ENCODE results near the gene HPCAL1. TPM values are rescaled to one million over a fixed set of nuclear protein-coding genes. Genes with fewer than 3 reads are reported as not detected.

The HPCAL1 gene
- total RNA-seq, 1 donor from 2014 or later, result 9.0 TPM

DNA sequence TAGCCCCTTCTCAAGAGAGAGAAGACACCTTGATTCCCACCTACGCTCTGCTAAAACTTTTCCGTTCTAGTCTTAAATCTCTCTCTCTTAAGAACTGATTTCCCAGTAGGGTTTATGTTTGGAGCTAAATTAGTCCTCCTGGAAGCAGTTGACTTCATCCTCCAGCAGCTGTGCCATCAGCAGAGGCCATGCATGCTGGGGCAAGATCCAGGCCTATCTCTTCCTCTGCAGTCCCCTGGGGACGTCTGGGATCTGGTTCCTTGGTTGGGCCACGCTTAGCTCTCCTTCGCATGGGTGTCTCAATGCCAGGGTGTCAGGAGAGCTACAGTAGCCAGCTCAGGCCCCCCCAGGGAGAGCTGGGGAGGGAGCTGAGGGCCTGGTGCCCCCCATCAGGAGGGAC, 49.7 kb downstream of the HPCAL1 start:
- DNase-seq (ENCODE audit: low read depth) (peak; percentile 9), FAIRE-seq (no peak)

DNA sequence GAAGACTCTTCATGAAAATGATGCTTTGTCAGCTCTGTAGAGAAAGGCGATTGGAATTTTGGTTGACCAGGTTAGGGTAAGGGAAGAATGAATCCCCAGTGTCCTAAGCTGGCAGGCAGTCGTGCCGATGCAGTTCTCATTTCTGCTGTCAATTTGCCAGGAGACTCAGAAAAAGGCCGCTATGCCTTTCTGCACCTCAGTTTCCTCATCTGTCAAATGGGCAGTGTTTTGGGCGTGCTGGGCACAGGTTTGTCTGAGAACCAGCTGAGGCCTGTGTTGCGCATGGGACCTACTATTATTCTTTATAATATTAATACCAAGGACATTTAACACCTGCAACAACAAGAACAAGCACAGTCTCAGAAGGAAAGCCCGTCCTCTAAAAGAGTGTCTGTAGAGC, 50.3 kb downstream of the HPCAL1 start:
- no peak for FAIRE-seq
- Histone ChIP-seq H3K4me3 (ENCODE audit: low read depth, low read length) (no peak overlapping the region), H3K36me3 (ENCODE audit: control insufficient read depth, insufficient read depth, low read length) (no peaks in the 10 kb centered on the region), H3K27me3 (ENCODE audit: control insufficient read depth, insufficient read depth, low read length) (no peaks in the 10 kb centered on the region)
- TF ChIP-seq, protein P1, sequence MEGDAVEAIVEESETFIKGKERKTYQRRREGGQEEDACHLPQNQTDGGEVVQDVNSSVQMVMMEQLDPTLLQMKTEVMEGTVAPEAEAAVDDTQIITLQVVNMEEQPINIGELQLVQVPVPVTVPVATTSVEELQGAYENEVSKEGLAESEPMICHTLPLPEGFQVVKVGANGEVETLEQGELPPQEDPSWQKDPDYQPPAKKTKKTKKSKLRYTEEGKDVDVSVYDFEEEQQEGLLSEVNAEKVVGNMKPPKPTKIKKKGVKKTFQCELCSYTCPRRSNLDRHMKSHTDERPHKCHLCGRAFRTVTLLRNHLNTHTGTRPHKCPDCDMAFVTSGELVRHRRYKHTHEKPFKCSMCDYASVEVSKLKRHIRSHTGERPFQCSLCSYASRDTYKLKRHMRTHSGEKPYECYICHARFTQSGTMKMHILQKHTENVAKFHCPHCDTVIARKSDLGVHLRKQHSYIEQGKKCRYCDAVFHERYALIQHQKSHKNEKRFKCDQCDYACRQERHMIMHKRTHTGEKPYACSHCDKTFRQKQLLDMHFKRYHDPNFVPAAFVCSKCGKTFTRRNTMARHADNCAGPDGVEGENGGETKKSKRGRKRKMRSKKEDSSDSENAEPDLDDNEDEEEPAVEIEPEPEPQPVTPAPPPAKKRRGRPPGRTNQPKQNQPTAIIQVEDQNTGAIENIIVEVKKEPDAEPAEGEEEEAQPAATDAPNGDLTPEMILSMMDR (IDR thresholded peaks at IDR 0.05; ENCODE audit: insufficient read depth, low read length, severe bottlenecking), result no peak
- DNase-seq (ENCODE audit: low read depth), result no peak

More for the DNA sequence above, 49.7 kb downstream of the HPCAL1 start:
- H3K27me3 ChIP-seq (ENCODE audit: control insufficient read depth, insufficient read depth, low read length), result no peaks in the 10 kb centered on the region
- no peaks in the 10 kb centered on the region for H3K36me3 ChIP-seq (ENCODE audit: control insufficient read depth, insufficient read depth, low read length)
- TF ChIP-seq, protein P1 (IDR thresholded peaks at IDR 0.05; ENCODE audit: insufficient read depth, low read length, severe bottlenecking), result no peak
- no peak overlapping the region for H3K4me3 ChIP-seq (ENCODE audit: low read depth, low read length)

DNA sequence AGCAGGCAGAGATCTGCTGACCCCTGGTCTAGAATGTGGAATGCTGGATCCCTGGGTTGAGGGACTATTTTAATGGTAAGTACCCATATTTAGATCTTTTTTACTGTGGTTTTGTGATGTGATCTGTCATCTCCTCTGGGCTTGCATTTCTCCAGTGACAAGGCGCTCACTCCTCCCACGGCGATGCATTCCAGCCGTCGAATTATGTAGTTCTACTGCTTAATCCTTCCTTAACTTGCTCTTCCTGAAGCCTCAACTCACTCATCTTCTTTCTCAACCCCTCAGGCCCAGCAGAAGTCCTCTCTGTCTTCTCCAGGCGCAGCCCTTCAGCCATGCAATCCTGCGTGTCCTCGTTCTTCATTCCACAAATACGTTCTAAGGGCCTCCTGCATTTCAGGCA, 51.2 kb downstream of the HPCAL1 start:
- TF ChIP-seq, protein P1 (IDR thresholded peaks at IDR 0.05; ENCODE audit: insufficient read depth, low read length, severe bottlenecking), result no peak

DNA sequence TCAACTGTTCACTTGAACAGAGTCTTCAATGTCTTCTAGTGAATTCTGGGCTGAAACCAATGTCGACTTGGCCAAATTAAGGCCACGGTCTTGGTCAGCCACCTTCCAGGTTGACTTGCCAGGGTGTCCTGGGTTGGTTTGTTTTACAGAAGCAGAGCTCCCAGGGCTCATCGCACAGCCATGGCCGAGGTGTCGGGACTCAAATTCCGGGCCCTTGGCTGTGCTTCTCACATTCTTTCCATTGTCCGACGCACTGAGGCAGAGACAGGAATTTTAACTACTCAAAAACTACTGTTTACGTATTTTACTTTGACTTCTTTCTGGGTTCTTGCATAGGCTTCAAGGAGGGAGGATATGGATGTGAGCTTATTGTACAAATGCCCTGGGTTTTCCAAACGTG, 51.7 kb downstream of the HPCAL1 start:
- DNase-seq (ENCODE audit: low read depth) (no peak), FAIRE-seq (no peak)
- no peaks in the 10 kb centered on the region for H3K36me3 ChIP-seq (ENCODE audit: control insufficient read depth, insufficient read depth, low read length)
- no peak overlapping the region for H3K4me3 ChIP-seq (ENCODE audit: low read depth, low read length)
- TF ChIP-seq, protein P1 (IDR thresholded peaks at IDR 0.05; ENCODE audit: insufficient read depth, low read length, severe bottlenecking), result no peak
- no peaks in the 10 kb centered on the region for H3K27me3 ChIP-seq (ENCODE audit: control insufficient read depth, insufficient read depth, low read length)

More for the DNA sequence above, 51.2 kb downstream of the HPCAL1 start:
- Histone ChIP-seq H3K36me3 (ENCODE audit: control insufficient read depth, insufficient read depth, low read length) (no peaks in the 10 kb centered on the region), H3K27me3 (ENCODE audit: control insufficient read depth, insufficient read depth, low read length) (no peaks in the 10 kb centered on the region), H3K4me3 (ENCODE audit: low read depth, low read length) (no peak overlapping the region)
- DNase-seq (ENCODE audit: low read depth) (no peak), FAIRE-seq (no peak)

- H3K27me3 ChIP-seq (ENCODE audit: control insufficient read depth, insufficient read depth, low read length), result no peaks in the 10 kb centered on the region
- TF ChIP-seq, protein P1 (IDR thresholded peaks at IDR 0.05; ENCODE audit: insufficient read depth, low read length, severe bottlenecking), result no peak
- FAIRE-seq (no peak), DNase-seq (ENCODE audit: low read depth) (no peak)
- H3K36me3 ChIP-seq (ENCODE audit: control insufficient read depth, insufficient read depth, low read length), result no peaks in the 10 kb centered on the region
- no peak overlapping the region for H3K4me3 ChIP-seq (ENCODE audit: low read depth, low read length)
Observed at GRCh38 chr2:10355471-10356438, 53.1 kb downstream of the HPCAL1 start.

Data from bronchial epithelial cell (primary cell).